GM12878 (cell line): Measurements from ENCODE around the gene SKAP1.

ENCODE experiments used
- ATF3 ChIP-seq: IDR thresholded peaks from 2 replicates; pipeline ENCODE4 v1.6.1; 2011; ENCODE audit warnings: low read depth, mild to moderate bottlenecking, low read length, moderate library complexity, borderline replicate concordance; ENCODE audit errors: extremely low read depth
- CTCF ChIP-seq, 3 experiments: IDR thresholded peaks in 2 of 3; conservative IDR thresholded peaks in 1 of 3; 2 replicates each; pipeline ENCODE4 v1.5.1; 2011; ENCODE audit warnings: low read depth in 3 of 3, low read length in 3 of 3, mild to moderate bottlenecking in 3 of 3, control low read depth in 2 of 3, moderate library complexity in 2 of 3, inconsistent platforms in 1 of 3, mixed read lengths in 1 of 3; ENCODE audit not compliant: control insufficient read depth in 2 of 3, insufficient read depth in 1 of 3; ENCODE audit errors: extremely low read depth in 1 of 3
- NRF1 ChIP-seq: conservative IDR thresholded peaks from 2 replicates; pipeline ENCODE4 v1.6.1; 2011; ENCODE audit warnings: mild to moderate bottlenecking, low read depth, low read length, improper control_type of control experiment
- POLR2AphosphoS5 ChIP-seq: IDR thresholded peaks from 2 replicates; pipeline ENCODE4 v1.6.1; 2011; ENCODE audit warnings: mild to moderate bottlenecking, low read length, inconsistent platforms
- SP1 ChIP-seq: IDR thresholded peaks from one replicate; pipeline ENCODE4 v1.6.1; 2011; ENCODE audit warnings: low read depth, low read length
- ZNF24 ChIP-seq: fragments of 450-650 bp; IDR thresholded peaks from 2 replicates; pipeline ENCODE4 v1.6.1; 2017; ENCODE audit warnings: antibody characterized with exemption, mild to moderate bottlenecking

- no peak for TF ChIP-seq ATF3
- no peak for TF ChIP-seq CTCF (IDR thresholded peaks at IDR 0.05 in 2 of 3, conservative IDR thresholded peaks at IDR 0.05 in 1 of 3; ENCODE audit: control insufficient read depth in 2 of 3, extremely low read depth in 1 of 3, insufficient read depth in 1 of 3, low read depth in 3 of 3, low read length in 3 of 3)
- TF ChIP-seq NRF1: no peak
- no peak for TF ChIP-seq POLR2AphosphoS5
- TF ChIP-seq ZNF24: no peak
- no peak for TF ChIP-seq SP1
Observed at GRCh38 chr17:48296453-48296852, 133.6 kb downstream of the SKAP1 start.
